DND-41 (cell line): ENCODE data around the gene HYAL1.
A peak's percentile ranks its signal among the peaks of the same experiment; 100 is the strongest.

Experiments used
- ATAC-seq: fragments of 200-7000 bp; cut with Tn5 transposase; 3 replicates; pipeline ENCODE4 v1.9.1; 2021; ENCODE audit warnings: low read depth; ENCODE audit not compliant: insufficient read depth
- DNase-seq: peaks from one replicate; pipeline ENCODE4 v3.0.0-alpha.2; 2020
- H2AFZ ChIP-seq: 2 replicates; pipeline ENCODE4 v1.6.0; 2012; ENCODE audit warnings: low read depth, low read length
- H3K27ac ChIP-seq: 2 replicates; pipeline ENCODE4 v1.5.1; 2012; ENCODE audit warnings: low read length, inconsistent platforms
- H3K27me3 ChIP-seq: fragments of 200-600 bp; sonication (generic); 2 replicates; pipeline ENCODE4 v1.6.0; 2012; ENCODE audit warnings: low read length, mild to moderate bottlenecking, inconsistent platforms; ENCODE audit not compliant: insufficient read depth, poor library complexity
- H3K36me3 ChIP-seq: 2 replicates; pipeline ENCODE4 v1.5.1; 2012; ENCODE audit warnings: low read length, inconsistent platforms; ENCODE audit not compliant: insufficient read depth
- H3K4me1 ChIP-seq: 2 replicates; pipeline ENCODE4 v1.5.1; 2012; ENCODE audit warnings: mild to moderate bottlenecking, low read length; ENCODE audit not compliant: insufficient read depth
- H3K4me2 ChIP-seq: 2 replicates; pipeline ENCODE4 v1.6.0; 2012; ENCODE audit warnings: mild to moderate bottlenecking, moderate library complexity, low read length, inconsistent platforms; ENCODE audit not compliant: insufficient read depth
- H3K4me3 ChIP-seq, 2 experiments: fragments of 200-600 bp in 1 of 2; shearing (Covaris generic) in 1 of 2; 2 replicates each; pipeline ENCODE4 v1.5.1; 2012 to 2016; ENCODE audit warnings: inconsistent platforms in 2 of 2, low read length in 2 of 2, mild to moderate bottlenecking in 2 of 2, low read depth in 1 of 2, moderate library complexity in 1 of 2
- H3K79me2 ChIP-seq: 2 replicates; pipeline ENCODE4 v1.6.0; 2012; ENCODE audit warnings: low read length, inconsistent platforms; ENCODE audit not compliant: insufficient read depth
- H3K9ac ChIP-seq: 2 replicates; pipeline ENCODE4 v1.6.0; 2012; ENCODE audit warnings: low read depth, mild to moderate bottlenecking, inconsistent platforms, low read length, moderate library complexity
- H3K9me3 ChIP-seq: 2 replicates; pipeline ENCODE4 v1.5.1; 2012; ENCODE audit warnings: low read length, moderate library complexity, mild to moderate bottlenecking, inconsistent platforms; ENCODE audit not compliant: insufficient read depth, severe bottlenecking
- H4K20me1 ChIP-seq: 2 replicates; pipeline ENCODE4 v1.6.0; 2012; ENCODE audit warnings: low read length; ENCODE audit not compliant: insufficient read depth
- CTCF ChIP-seq: IDR thresholded peaks from 2 replicates; pipeline ENCODE4 v1.5.1; 2012; ENCODE audit warnings: borderline replicate concordance, low read length, moderate library complexity, mild to moderate bottlenecking; ENCODE audit not compliant: poor library complexity, severe bottlenecking; ENCODE audit errors: extremely low read depth
- EZH2 ChIP-seq: IDR thresholded peaks from 3 replicates; pipeline ENCODE4 v1.6.1; 2012; ENCODE audit warnings: borderline replicate concordance, low read depth, mild to moderate bottlenecking, moderate library complexity, low read length, inconsistent platforms; ENCODE audit not compliant: severe bottlenecking

The HYAL1 gene

GRCh38 chr3:50298836-50299637 is 4.3 kb downstream of the HYAL1 start, which contains the start of the genes HYAL3 and NAA80:
Gene HYAL3 (minus strand): TSS chr3:50299405. CDS start chr3:50295602, 3,803 bp downstream.
Gene NAA80 (minus strand): TSS chr3:50299405. CDS start chr3:50297463, 1,942 bp downstream.
- Histone ChIP-seq H3K9me3 (no peaks in the 10 kb centered on the region), H3K36me3 (peaks cover 6% of the 10 kb centered on the region; the same call in 1 of the 2 replicates), H3K4me2 (peak within 1 kb of the TSS; percentile 100), H3K79me2 (peaks cover 7% of the 10 kb centered on the region; the same call in 1 of the 2 replicates), H3K4me3 (peak within 1 kb of the TSS; percentile 92 to 100), H4K20me1 (peaks cover 3% of the 10 kb centered on the region; the same call in 1 of the 2 replicates), H3K9ac (peak within 1 kb of the TSS; percentile 92), H3K27ac (peak within 1 kb of the TSS; percentile 96), H2AFZ (peak within 1 kb of the TSS; percentile 100), H3K4me1 (peaks cover 28% of the 10 kb centered on the region), H3K27me3 (no peaks in the 10 kb centered on the region)
- DNase-seq (peak; percentile 99), ATAC-seq (peak; percentile 86)
- no peak for TF ChIP-seq EZH2
- TF ChIP-seq CTCF: peak; percentile 63

DNA sequence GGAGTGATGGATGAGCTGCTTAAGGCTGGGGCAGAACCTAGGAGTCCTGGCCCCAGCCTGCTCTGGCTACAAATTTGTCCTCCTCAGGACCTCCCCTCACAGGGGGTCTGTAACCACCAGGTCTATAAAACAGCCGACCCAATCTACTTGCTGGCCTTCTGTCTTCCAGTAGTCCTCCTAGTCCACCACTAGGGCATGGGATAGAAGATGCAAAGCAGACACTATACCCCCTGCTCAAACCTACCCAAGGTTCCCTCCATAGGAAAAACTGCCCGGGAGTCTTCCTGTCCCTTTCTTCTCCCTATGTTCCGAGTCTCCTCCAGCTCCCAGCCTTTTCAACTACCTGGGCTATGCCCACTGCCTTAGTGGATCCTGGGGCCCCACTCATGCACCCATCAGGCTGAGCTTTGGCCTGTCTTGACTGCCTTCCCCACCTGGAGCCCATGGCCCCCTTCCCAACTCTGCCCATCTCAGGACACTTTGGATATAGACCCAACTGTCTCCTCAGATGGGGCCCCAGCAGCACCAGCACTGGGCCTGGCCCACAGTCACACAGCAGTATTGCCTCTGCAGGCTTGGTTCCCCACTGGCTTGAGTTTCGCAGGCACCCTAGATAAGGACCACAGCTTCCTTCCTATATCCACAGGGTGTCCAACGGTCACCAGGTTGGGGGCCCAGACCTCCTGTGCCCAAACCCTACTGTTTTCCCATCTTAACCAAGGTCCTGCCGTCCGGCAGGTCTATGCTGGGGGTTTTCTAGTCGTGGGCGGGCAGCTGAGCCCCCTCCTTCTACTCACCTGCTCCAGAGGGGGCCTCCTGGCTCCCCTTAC is 5.3 kb downstream of the HYAL1 start:
- Histone ChIP-seq H4K20me1 (peaks cover 3% of the 10 kb centered on the region; the same call in 1 of the 2 replicates), H3K9ac (peak overlapping the region; percentile 92), H3K36me3 (peaks cover 6% of the 10 kb centered on the region; the same call in 1 of the 2 replicates), H3K27me3 (no peaks in the 10 kb centered on the region), H3K9me3 (no peaks in the 10 kb centered on the region), H3K4me3 (peak overlapping the region; percentile 92 to 100), H3K4me1 (peaks cover 33% of the 10 kb centered on the region), H3K27ac (peak overlapping the region; percentile 96), H3K4me2 (peak overlapping the region; percentile 100), H2AFZ (0 out of 2 replicates have a peak overlapping the region, but pooled peaks have one; percentile 100), H3K79me2 (peaks cover 7% of the 10 kb centered on the region; the same call in 1 of the 2 replicates)
- ATAC-seq: no peak
- no peak for TF ChIP-seq EZH2
- TF ChIP-seq CTCF: no peak
- DNase-seq: no peak

- no peak for ATAC-seq
- Histone ChIP-seq H3K4me1 (peaks cover 40% of the 10 kb centered on the region), H3K27ac (no peak overlapping the region), H3K79me2 (peaks cover 7% of the 10 kb centered on the region; the same call in 1 of the 2 replicates), H3K9ac (no peak overlapping the region), H3K4me2 (peak overlapping the region; percentile 100; the same call in 1 of the 2 replicates), H3K4me3 (no peak overlapping the region), H4K20me1 (peaks cover 3% of the 10 kb centered on the region; the same call in 1 of the 2 replicates), H3K9me3 (no peaks in the 10 kb centered on the region), H3K36me3 (peaks cover 6% of the 10 kb centered on the region; the same call in 1 of the 2 replicates), H2AFZ (no peak overlapping the region), H3K27me3 (no peaks in the 10 kb centered on the region)
- TF ChIP-seq EZH2 (no peak), CTCF (no peak)
- no peak for DNase-seq
These were observed 6.0 kb downstream of the HYAL1 start for GRCh38 chr3:50297384-50297775.
